Measurements from ENCODE around the gene FIZ1.

DNA sequence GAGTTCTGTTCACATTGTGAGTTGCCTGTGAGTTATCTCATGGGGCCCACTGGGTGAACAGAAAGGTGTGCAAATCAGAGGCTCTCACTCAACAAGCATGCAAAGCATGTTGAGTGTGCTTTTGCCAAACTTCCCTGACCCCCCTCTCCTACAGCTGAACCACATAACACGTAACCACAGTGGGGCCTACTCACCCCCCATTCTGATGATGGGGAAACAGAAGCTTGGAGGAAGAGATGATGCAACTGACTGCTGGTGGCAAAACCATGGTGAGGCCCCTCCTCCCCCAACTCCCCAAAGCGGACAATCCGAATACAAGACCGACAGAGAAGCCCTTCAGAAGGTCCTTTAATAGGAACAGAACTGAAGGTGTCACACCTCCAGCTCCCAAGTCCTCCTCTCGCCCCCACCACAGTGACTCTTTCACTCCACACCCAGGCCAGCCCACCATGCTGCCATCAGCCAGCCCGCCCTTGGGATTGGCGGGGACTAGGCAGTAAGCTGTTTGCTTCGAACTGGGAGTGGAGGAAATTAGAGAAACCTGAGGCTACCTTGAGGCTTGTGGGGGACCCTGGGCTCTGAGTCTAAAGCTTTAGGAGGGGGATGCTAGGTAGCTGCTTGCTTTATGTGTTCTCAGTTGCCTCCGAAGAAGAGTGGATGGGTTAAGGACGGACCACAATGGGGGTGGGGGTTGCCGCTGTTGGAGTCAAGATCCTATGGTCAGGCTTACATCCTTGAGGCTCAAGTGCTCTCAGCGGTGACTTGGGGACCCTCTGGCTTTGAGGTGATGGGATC is 21.3 kb upstream of the FIZ1 start:
- TF ChIP-seq YY1 (IDR thresholded peaks at IDR 0.05; ENCODE audit: insufficient read depth, insufficient read length) = no peak
- no peak for TF ChIP-seq ZNF274 (IDR thresholded peaks at IDR 0.05; ENCODE audit: low read depth, low read length)
- no peak for TF ChIP-seq SUZ12 (IDR thresholded peaks at IDR 0.05; ENCODE audit: extremely low read depth, insufficient read depth, insufficient read length)

Measured in NT2/D1 (cell line).